Activated T-cell treated with anti-CD3 and anti-CD28 coated beads, Interleukin-2, amount 50 U/mL, for 1 hour (primary cell): ENCODE measurements around the gene SPAG17.

ENCODE experiments used
- DNase-seq: peaks from one replicate; pipeline ENCODE4 v3.0.0-alpha.2; 2020

SPAG17 gene

DNA sequence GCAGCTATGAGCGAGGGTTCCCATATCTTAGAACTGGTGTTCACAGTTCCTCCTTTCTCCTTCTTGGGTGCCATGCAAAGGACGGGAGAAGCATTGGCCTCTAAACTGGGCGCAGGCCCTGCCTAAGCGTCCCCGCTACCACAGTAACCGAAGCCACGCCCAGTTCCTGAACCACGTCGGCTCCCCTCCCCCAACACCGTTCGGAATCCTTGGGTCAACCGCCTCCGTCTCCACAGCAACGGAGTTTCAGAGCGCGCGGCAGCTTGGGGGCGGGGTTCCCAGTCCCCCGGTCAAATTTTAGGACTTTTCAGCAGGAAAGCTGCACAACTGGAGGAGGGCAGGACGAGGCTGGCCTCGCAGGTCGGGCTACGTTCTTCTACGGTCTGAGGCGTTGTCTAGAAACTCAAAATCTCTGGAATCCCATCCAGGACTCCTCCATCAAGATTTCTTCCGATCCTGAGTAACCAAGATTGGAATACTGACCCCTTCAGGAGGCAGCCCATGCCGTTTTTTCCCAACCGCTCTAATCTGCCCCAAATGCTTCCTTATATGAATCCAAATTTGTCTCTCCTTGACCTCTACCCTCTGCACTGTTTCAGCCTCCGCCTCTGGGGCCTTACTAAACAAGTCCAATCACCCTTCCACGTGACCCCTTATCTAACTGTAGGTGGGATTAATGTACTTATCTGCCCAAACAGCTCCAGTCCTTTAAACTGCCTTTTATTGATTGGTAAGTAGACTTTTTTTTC, at the start of gene SPAG17:
TSS of gene SPAG17 (minus strand) at position 145 of the 749 bp plus-strand sequence. CDS start at position 74, 71 bp downstream.
- DNase-seq: no peak

DNA sequence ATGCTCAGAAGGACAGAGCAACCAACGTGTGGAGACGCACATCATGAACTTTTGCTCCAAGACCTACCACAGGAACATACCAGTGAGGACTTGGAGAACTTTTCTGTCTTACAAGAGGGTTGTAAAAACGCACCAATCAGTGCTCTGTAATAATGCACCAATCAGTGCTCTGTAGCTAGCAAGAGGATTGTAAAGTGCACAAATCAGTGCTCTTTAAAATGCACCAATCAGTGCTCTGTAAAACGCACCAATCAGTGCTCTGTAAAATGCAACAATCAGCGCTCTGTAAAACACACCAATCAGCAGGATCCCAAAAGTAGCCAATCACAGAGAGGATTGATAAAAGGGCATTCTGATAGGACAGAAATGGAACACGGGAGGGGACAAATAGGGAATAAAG, 40.4 kb upstream of the SPAG17 start:
- DNase-seq: no peak

DNA sequence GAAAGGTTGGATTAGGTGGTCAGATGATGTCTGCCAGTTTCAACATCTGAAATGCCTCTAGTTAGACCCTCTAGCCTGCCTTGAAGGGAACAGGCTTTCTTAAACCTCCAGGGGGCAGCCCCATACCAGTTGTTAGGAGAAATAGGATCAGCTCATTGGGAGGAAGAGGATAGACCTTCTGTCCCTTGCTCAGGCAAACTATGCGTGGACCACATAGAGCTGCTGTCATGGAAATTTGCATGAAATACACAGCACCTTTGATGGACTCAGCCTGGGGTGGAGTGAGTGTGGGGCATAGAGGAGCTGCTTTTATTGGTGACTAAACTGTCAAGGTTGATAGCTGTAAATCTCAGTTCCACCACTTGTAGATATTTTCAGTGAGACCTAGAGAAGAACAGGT, 38.4 kb upstream of the SPAG17 start:
- no peak for DNase-seq

DNA sequence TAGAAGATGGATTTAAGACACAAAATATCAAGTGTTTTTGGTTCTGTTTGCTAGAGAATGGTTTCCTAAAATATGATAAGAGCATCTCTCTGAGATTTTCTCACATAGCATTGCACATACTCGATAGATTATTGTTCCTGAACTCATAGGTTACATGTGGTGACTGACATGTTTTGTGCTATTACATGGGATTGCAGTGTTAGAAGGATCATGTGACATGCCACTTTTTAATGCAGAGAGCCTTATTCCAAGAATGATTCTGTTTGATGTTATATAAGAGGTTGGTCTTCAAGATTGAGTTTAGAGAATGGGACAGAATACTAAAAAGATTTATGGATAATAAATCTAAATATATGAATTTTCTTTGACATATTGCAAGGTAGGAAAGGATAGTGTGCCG, 34.4 kb upstream of the SPAG17 start:
- DNase-seq: no peak

DNA sequence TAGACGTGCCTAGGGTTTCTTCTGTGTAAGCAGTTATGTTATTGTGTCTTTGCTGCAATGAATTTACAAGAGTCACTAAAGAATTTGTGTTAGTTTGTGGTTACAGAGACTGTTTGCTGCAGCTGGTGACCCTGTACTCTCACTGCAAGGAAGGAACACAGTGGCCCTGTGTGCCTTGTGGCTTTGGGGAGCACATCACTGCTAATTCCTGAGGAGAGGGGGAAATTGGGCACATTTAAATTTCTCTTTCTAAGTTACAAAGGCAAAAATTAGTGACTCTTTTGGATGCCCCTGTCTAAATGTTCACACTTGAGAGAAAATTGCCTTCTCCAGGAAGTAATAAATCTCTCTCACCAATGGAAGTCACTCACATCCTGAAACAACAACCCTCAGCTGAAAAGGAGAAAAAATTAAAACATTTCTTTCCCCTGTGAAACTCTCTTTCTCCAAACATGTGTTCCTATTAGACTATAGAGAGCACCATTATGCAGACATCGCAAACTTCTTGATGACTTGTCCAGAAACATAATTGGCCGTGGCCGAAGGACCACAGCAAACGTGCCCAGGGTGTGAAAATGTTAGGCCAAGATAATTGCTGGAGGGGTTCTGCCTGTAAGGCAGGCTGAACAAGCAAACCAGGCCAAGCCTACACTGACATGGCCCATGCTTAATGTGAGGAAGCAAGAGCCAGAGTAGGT, 32.3 kb upstream of the SPAG17 start:
- DNase-seq: no peak

DNA sequence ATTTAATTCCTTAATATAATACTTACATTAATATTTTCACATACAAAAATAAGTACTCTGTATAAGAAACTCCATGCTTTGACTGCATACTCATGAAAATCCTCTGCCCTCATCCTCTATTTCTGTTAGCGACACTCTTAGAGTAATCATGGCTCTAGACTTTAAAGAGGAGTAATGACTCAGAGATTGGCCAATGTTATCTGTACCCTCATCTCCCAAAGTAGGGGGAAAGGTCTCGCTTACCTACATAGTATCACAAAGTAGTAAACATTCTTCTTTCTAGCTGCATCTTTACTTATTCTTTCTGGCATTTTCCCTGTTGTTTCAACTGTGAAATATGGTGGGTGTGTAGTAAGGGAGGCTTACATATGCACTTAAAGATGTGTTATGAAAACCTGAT, 29.8 kb upstream of the SPAG17 start:
- no peak for DNase-seq

DNA sequence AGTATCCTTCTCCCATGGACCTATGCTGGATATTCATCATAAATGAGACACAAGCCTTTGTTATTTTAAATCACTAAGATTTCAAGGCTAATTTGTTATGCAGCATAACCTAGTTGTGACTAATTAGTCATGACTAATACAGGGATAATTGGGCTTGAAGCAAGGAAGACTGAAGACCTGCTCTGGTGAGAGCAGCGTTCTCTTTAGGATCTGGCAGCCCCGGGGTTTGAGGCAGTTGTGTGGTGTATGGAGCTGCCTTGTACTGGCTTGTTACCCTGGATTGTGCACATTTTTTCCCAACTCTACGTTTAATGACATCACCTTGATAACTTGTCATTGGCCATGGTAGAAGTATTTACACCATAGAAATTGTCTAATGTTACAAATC, 25.7 kb upstream of the SPAG17 start:
- DNase-seq: no peak

DNA sequence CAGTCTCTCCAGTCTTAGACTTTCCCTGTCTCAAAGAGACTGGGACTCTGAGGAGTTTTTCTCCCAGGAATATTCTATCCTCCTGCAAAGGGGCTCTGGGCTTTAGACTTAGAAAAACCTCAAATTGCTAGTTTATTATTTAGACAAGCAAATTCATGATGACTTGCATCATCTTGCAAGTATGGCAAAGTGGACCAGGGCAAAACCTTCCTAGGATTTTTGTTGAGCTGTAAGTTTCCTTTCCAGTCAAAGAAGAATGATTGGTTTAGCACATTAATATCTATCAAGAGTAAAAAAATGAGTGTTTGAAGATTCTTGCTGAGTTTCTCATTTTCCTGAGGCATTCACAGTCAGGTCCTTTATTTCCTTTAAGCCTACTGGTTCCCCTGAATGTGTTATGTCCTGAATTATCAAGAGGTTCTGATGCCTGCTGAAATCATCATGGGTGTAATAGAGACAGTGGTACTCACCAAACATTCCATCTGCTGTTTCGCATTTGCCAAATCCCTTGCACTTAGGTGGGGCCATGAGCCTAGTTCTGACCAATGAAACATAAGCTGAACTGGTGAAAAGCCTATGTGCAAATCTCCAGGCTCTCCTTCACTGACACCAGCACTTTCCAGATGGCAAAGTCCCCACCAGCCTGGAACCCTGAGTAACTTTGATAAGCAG, 25.2 kb upstream of the SPAG17 start:
- no peak for DNase-seq

DNA sequence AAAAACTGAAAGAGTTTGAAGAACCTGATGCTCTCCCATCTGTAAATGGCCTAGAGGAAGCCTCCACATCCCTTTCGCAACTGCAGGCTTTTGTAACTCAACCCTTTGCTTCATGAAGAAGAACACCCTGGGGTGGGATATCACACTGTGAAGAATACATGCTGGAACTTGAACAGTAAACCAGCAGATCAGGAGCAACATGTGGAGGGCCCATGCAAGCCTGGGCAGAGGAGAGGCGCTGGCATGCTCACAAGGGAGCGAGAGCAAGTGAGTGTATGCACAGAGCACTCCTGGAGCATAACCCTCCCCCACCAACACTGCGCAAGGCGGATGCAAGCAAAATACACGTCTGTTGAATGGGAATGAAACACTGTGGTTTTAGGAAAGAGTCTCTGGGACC, 24.6 kb upstream of the SPAG17 start:
- no peak for DNase-seq

DNA sequence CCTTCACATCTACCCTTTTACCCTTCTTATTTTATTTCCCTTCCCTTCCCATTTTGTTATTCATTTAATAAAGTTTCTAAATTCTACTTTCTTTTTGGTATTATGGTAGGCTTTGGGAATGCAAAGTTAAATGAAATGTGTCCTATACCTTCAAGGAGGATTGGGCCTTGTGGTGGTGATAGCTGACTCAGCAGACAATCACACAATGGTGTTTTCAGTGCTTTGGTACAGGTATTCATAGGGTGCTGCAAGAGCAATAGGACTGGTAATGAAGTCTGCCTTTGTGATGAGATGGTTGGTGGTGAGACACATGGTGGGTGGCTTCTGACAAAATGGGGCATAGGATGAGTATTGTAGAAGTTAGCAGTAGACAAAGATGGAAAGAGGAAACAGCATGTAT, 21.9 kb upstream of the SPAG17 start:
- DNase-seq: no peak

DNA sequence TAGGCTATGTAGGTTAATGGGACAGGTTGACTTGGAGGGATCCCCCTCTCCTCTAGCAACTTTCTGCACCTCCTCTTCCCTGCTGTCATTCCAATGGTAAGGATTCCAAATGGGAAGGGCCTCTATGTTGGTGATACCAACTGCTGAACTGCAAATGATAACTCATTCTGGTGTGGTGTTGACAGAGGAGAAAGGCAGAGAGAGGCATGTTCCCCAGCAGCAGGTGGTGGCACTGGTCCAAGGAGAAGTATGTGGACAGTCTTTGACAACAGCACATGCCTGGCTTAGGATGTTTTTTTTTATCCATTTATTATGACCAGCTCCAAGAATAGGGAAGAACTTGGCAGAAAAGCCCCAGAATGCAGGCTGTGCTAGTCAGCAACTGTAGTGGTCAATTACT, 19.6 kb upstream of the SPAG17 start:
- no peak for DNase-seq

DNA sequence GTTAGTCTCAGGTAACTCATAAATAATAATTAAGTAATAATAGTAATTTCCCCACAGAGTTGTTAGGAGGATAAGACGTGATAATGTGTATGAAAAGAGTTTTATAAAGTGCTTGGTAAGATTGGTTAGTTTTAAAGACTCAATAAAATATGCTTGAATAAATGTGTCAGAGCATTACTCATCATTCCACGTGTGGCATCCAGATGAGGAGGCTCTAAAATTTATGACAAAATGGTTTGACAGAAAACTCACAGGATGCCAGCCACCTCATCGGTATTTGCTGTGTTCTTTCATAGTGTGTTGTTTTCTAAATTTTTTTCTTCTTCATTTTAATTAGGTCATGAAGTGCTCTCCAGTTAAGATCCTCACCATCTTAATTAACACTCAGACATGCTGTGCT, 19.1 kb upstream of the SPAG17 start:
- DNase-seq: no peak

DNA sequence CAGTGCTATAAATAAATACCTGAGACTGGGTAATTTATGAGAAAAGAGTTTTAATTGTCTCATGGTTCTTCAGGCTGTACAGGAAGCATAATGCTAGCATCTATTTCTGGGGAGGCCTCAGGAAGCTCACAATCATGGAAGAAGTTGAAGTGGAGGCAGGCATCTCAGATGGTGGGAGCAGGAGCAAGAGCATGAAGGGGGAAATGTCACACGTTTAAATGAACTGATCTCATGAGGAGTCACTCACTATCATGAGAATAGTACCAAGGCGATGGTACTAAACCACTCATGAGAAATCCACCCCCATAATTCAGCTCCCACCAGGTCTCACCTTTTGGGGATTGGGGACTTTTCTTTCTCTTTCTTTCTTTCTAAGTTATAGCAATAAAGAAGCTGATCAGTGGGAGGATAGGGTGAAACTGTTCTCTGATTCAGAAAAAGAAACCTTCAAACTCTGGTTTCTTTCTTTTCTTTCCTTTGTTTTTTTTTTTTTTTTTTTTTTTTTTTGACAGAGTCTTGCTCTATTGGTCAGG, 17.1 kb upstream of the SPAG17 start:
- DNase-seq: no peak

DNA sequence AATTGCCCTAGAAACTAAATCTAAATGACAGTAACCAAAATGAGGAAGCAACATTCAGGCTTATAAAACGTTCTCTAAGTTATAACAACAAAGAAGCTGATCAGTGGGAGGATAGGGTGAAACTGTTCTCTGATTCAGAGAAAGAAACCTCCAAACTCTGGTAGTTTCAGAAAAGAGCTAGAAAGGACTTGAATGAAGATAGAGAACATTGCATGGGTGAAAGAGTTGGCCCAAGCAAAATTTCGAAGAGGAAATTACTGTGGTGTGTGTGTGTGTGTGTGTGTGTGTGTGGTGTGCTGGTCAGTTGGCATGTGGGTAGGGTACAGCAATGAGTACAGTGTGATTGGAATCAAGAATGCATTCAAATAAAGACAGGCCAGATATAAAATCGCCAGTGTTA, 16.5 kb upstream of the SPAG17 start:
- no peak for DNase-seq

DNA sequence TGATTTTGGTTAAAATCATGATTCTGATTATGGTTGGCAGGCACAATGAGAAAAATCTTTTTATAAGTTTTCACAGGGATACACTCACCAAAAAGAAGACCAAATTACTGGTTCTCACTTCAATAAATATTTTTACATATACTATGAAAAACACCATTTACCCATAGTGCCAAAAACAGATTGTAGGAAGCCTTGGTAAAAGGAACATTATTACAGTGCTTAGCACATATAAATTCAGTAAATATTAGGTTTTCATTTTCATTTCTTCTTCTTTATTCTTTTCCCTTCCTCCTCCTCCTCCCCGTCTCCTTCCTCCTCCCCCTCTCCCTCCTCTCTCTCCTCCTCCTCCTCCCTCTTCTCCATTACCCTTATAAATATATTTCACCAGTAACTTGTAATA, 15.8 kb upstream of the SPAG17 start:
- no peak for DNase-seq

DNA sequence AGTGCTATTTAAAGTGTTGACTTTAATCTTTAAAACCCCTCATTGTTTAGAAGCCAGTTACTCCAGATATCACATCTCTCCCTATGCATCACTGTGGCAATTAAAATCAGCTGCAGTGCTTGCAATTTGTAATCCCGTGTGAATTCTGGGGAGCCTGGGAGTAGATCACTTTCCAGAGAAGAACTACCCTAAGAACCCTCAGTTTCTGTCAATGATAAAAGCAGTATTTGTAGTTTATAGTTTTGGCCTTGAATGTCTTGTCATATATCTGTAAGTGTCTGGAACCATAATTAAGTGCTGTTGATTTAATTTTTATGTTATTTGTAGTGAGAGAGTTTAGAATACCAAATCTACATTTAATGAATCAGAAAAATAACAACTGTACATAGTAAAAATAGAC, 5.5 kb upstream of the SPAG17 start:
- DNase-seq: no peak

DNA sequence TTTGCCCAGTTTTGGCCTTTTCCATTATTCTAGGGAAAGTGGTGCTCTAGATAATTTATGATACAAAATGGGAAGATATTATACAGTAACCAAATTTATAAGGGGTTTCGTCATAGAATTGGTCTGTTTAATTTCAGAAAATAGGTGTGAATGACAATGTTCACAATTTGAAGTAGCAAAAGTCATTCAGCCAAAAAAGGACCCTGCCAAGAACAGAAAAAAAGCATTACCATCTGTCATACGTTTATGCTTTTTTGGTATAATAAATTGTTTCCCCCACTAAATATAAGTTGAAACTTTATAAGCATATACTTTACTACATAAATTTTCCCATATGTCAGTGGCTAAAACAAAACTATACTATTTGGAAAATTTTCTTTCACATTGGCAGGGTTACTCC, 4.5 kb upstream of the SPAG17 start:
- DNase-seq: no peak

DNA sequence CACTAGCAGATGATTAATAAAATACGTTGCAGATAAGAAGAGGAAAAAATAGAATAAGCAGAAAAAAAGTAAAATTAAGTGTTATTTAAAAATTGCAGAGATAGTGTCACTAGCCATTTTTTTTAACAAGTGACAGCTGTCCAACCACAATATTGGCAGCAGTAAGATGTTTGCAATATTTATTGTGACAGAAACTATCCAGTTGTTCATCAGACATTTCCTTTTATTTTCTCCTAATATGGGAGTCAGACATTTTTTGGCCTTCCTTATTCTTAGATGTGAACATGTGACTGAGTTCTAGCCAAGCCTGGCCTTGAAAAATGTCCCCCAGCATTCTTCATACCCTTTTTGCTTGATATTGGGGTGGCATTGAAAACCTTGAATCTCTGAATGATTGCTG, 3.4 kb upstream of the SPAG17 start:
- DNase-seq: no peak

DNA sequence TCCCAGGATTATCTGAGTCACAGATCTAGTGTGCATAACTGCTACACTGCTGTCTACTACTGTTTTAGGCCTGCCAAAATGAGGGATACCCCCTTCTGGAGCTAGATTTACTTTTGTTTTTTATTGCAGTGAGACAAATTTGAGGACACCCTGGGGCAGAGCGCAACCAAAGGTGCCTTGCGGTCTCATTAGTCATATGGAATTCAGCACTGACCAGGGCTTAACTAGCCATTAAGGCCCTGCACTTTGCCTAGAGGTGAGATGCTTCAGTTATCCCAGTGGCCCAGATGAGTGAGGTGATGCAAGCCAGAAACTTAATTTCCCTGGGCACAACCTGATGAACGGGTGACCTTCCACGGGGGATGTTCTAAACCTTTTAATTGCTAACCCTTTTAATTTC, 998 bp upstream of the SPAG17 start:
- DNase-seq: no peak

DNA sequence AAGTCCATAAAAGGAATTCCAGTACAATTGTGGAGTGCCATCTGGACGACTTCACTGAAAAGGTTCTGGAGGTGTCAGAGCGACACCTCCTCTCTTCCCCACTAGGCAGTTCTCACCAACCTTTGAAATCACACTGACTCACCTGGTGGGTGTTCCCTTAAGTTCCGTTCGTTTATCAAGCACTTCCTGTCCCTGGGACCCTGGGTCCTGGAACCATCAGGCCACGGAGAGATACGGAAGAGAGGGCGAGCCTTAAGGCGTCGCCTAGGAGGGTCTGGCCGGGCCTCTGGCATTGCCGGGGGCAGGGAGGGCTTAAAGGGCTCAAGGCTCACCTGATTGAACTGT, 317 bp downstream of the SPAG17 start:
- DNase-seq: no peak

DNA sequence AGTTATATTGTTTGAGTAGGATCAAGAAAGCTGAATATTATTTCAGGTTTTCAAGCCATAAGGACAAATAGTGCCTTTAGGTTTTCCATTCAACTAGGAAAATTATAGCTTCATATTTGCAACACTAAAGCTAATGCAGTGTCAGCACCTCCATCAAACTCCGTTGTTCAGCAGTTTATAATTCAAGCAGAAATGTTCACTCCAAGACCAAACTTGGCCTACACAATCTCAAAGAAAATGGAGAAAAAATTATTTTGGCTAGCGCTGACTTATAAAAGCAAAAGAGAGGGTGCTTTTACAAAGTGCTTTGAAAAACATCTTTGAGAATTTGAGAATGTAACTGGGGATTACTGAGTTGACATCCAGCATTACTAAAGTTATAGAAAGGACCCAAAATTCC, 1.4 kb downstream of the SPAG17 start:
- DNase-seq: no peak

DNA sequence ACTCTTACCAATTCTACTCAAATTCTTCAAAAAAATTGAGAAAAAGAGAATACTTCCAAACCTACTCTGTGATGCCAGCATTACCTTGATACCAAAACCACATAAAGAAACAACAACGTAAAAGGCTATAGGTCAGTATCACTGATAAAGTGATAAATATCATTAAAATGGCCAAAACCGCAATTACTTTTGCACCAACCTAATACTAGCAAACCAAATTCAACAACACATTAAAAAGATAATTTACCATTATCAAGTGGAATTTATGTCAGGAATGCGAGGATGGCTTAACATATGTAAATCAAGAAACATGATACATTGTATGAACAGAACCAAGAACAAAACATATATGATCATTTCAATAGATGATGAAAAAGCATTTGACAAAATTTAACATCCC, 7.0 kb downstream of the SPAG17 start:
- no peak for DNase-seq

DNA sequence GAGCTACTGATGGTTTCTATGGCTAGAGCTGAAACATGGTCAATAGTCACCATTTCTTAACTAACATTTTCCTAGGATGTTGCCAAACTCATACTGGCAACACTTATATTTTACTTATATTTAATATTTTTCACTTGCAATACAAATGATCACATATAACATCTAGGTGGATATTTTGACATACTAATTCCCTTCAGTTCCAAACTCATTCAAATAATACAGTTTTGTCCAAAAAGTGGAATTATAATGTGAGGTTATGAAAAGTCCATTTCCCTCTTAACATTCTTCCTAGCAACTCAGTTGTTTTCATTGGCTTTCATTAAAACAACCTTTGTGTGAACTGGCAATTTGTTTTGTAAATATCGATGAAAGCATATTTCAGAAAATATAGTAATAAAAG, 16.0 kb downstream of the SPAG17 start:
- no peak for DNase-seq

DNA sequence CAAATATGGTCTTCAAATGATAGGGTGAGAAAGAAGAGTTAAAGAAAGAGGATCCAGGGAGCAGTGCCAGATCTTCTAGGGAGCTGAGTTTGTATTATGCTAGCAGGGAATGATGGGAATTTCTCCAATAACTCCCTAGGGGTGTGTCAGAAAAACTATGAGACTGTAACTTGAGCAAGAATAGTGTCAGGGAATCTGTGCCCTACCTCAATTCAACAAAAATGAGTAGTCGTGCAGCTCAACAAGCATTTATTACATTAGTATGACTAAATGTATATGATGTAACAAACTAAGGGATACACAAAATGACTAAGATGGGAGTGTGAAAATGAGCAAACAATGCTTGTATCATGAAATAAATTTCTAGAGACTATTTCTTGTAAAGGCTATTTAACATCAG, 24.2 kb downstream of the SPAG17 start:
- DNase-seq: no peak
